PC-3 (cell line): ENCODE measurements around the gene RNF225. TPM values are rescaled to one million over a fixed set of nuclear protein-coding genes. Genes with fewer than 3 reads are reported as not detected.
A peak's percentile ranks its signal among the peaks of the same experiment; 100 is the strongest.

Experiments
- ATAC-seq: fragments of 200-7000 bp; cut with Tn5 transposase; 2 replicates; pipeline ENCODE4 v1.9.1; 2020; ENCODE audit warnings: mild to moderate bottlenecking, moderate library complexity
- BruUV-seq: library from RNA; stranded (reverse); fragments of 400-500 nt; replicated peaks from 2 replicates; lab custom pipeline; 2021; lab: Mats Ljungman, UMichigan
- CTCF ChIA-PET: fragments of 300-600 bp; sonication (Branson Sonifier 250); formaldehyde crosslinking; loops from one replicate; lab custom pipeline; 2022; ENCODE audit warnings: antibody characterized with exemption; lab: Charles Lee
- POLR2A ChIA-PET: fragments of 300-600 bp; sonication (Branson Sonifier 250); formaldehyde crosslinking; loops from one replicate; lab custom pipeline; 2022; ENCODE audit warnings: antibody characterized with exemption; ENCODE audit not compliant: unreplicated experiment; lab: Charles Lee
- DNase-seq: peaks from one replicate; pipeline ENCODE4 v3.0.0-alpha.2; 2015
- H2AFZ ChIP-seq: fragments of 300-600 bp; sonication (generic); 2 replicates; pipeline ENCODE4 v1.6.0; 2016; ENCODE audit warnings: antibody characterized with exemption, low read length
- H3F3A ChIP-seq: fragments of 300-600 bp; sonication (generic); one replicate; pipeline ENCODE4 v1.6.0; 2017; ENCODE audit warnings: antibody characterized with exemption, low read length, control low read depth, mild to moderate bottlenecking; ENCODE audit not compliant: unreplicated experiment
- H3K27ac ChIP-seq: fragments of 300-600 bp; sonication (generic); 2 replicates; pipeline ENCODE4 v1.5.1; 2016; ENCODE audit warnings: mild to moderate bottlenecking, low read length
- H3K27me3 ChIP-seq: fragments of 300-600 bp; sonication (generic); 2 replicates; pipeline ENCODE4 v1.6.1; 2016; ENCODE audit warnings: low read length, mixed read lengths
- H3K36me3 ChIP-seq: fragments of 300-600 bp; sonication (generic); 2 replicates; pipeline ENCODE4 v1.6.1; 2016; ENCODE audit warnings: low read depth, mixed run types, low read length, mixed read lengths
- H3K4me1 ChIP-seq: fragments of 300-600 bp; sonication (generic); 2 replicates; pipeline ENCODE4 v1.5.1; 2016; ENCODE audit warnings: low read length; ENCODE audit not compliant: insufficient read depth
- H3K4me2 ChIP-seq: fragments of 300-600 bp; sonication (generic); 2 replicates; pipeline ENCODE4 v1.6.0; 2016; ENCODE audit warnings: low read length
- H3K4me3 ChIP-seq: fragments of 300-600 bp; sonication (generic); 2 replicates; pipeline ENCODE4 v1.5.1; 2016; ENCODE audit warnings: mild to moderate bottlenecking, low read length, mixed read lengths
- H3K79me2 ChIP-seq: fragments of 300-600 bp; sonication (generic); 2 replicates; pipeline ENCODE4 v1.6.1; 2017; ENCODE audit warnings: low read length, mixed read lengths
- H3K9ac ChIP-seq: fragments of 300-600 bp; sonication (generic); 2 replicates; pipeline ENCODE4 v1.6.0; 2016; ENCODE audit warnings: mild to moderate bottlenecking, low read length
- H3K9me2 ChIP-seq: fragments of 300-600 bp; sonication (generic); replicated peaks from 2 replicates; pipeline ENCODE4 v1.6.1; 2016; ENCODE audit warnings: mixed run types, low read length, mixed read lengths
- H3K9me3 ChIP-seq: fragments of 300-600 bp; sonication (generic); 2 replicates; pipeline ENCODE4 v1.6.1; 2016; ENCODE audit warnings: low read length, mixed read lengths
- H4K20me1 ChIP-seq: fragments of 300-600 bp; sonication (generic); 2 replicates; pipeline ENCODE4 v1.6.1; 2016; ENCODE audit warnings: low read length, mixed read lengths
- CTCF ChIP-seq: fragments of 300-600 bp; sonication (generic); conservative IDR thresholded peaks from 2 replicates; pipeline ENCODE4 v1.5.1; 2017; ENCODE audit warnings: antibody characterized with exemption, low read depth, mild to moderate bottlenecking, low read length
- EZH2 ChIP-seq: fragments of 300-600 bp; sonication (generic); IDR thresholded peaks from one replicate; pipeline ENCODE4 v1.6.1; 2017; ENCODE audit warnings: antibody characterized with exemption, mild to moderate bottlenecking, low read length; ENCODE audit not compliant: unreplicated experiment
- EZH2phosphoT487 ChIP-seq: fragments of 300-600 bp; sonication (generic); IDR thresholded peaks from 2 replicates; pipeline ENCODE4 v1.6.1; 2018; ENCODE audit warnings: mild to moderate bottlenecking, antibody characterized with exemption, low read length, borderline replicate concordance
- intact Hi-C: fragments of 100-400 bp; cut with micrococcal nuclease; formaldehyde crosslinking; loops from 2 replicates; pipeline ENCODE4 v1.9.0; 2023
- total RNA-seq: library from RNA; depleted of rRNA; stranded (reverse); fragments of >200 nt; gene quantifications from 2 replicates; pipeline ENCODE4 v1.2.3, GENCODE V29; 2014

RNF225 gene
- total RNA-seq, 1 experiment from 2014 or later = 2.2 TPM

GRCh38 chr19:58392945-58393724 is 2.3 kb upstream of the RNF225 start:
- no peaks in the 10 kb centered on the region for H3K9me2 ChIP-seq
- intact Hi-C loops = no loop called here
- no peak overlapping the region for H2AFZ ChIP-seq
- H3K79me2 ChIP-seq = peaks cover 52% of the 10 kb centered on the region
- H3K4me1 ChIP-seq = peaks cover 36% of the 10 kb centered on the region
- no peaks in the 10 kb centered on the region for H3K9me3 ChIP-seq
- peaks cover 22% of the 10 kb centered on the region for H3F3A ChIP-seq
- peaks cover 59% of the 10 kb centered on the region for H3K36me3 ChIP-seq
- H4K20me1 ChIP-seq = peaks cover 52% of the 10 kb centered on the region
- DNase-seq (no peak), ATAC-seq (no peak)
- ChIA-PET CTCF (no interaction called here), POLR2A (no interaction called here)
- no TSS peak for BruUV-seq
- no peak overlapping the region for H3K4me3 ChIP-seq
- no peaks in the 10 kb centered on the region for H3K27me3 ChIP-seq
- H3K4me2 ChIP-seq = no peak overlapping the region
- no peak overlapping the region for H3K9ac ChIP-seq
- TF ChIP-seq EZH2 = no peak
- no peak for TF ChIP-seq CTCF
- no peak for TF ChIP-seq EZH2phosphoT487
- no peak overlapping the region for H3K27ac ChIP-seq

- DNase-seq = no peak
- Histone ChIP-seq H3K27me3 (no peaks in the 10 kb centered on the region), H3K79me2 (peaks cover 46% of the 10 kb centered on the region), H3K36me3 (peaks cover 54% of the 10 kb centered on the region), H3K9me3 (no peaks in the 10 kb centered on the region), H3F3A (peaks cover 22% of the 10 kb centered on the region), H3K27ac (no peak overlapping the region), H3K9ac (no peak overlapping the region), H4K20me1 (peaks cover 48% of the 10 kb centered on the region), H3K4me3 (no peak overlapping the region), H2AFZ (no peak overlapping the region), H3K4me1 (peaks cover 31% of the 10 kb centered on the region), H3K4me2 (no peak overlapping the region), H3K9me2 (no peaks in the 10 kb centered on the region)
- ATAC-seq = no peak
- TF ChIP-seq CTCF (no peak), EZH2phosphoT487 (no peak), EZH2 (no peak)
- intact Hi-C loops = no loop called here
- CTCF ChIA-PET = no interaction called here
- no TSS peak for BruUV-seq
- POLR2A ChIA-PET = no interaction called here
Observed at GRCh38 chr19:58393725-58394033, 1.8 kb upstream of the RNF225 start.

DNA sequence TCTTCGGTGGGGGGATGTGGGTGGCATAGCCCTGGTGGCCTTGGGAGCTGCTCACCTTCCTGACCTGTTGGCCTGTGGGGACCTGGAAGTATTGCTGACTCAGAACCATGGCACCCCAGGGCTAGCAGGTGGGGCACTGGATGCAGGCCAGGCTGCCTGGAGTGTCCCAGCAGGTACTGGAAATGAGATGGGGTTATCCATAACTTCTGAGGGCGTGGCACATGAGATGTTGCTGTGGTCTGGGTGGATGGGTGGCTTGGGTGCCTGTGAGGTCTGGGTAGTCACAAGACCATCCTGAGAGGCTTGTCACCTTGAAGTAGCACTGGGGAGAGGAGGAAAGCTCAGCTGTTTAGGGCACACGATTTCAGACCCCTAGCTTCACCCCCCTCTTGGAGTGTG is 636 bp upstream of the RNF225 start:
- no peak overlapping the region for H2AFZ ChIP-seq
- H3K9me3 ChIP-seq = no peaks in the 10 kb centered on the region
- no peak overlapping the region for H3K9ac ChIP-seq
- intact Hi-C loops = no loop called here
- ATAC-seq (peak; percentile 35), DNase-seq (peak; percentile 45)
- H3K27ac ChIP-seq = peak overlapping the region; percentile 6; the same call in 1 of the 2 replicates
- H3K9me2 ChIP-seq = no peaks in the 10 kb centered on the region
- H3F3A ChIP-seq = peaks cover 22% of the 10 kb centered on the region
- peaks cover 24% of the 10 kb centered on the region for H3K4me1 ChIP-seq
- TF ChIP-seq EZH2 = no peak
- no peak for TF ChIP-seq CTCF
- TF ChIP-seq EZH2phosphoT487 = no peak
- peaks cover 46% of the 10 kb centered on the region for H3K36me3 ChIP-seq
- ChIA-PET POLR2A (no interaction called here), CTCF (no interaction called here)
- H3K79me2 ChIP-seq = peaks cover 36% of the 10 kb centered on the region
- no peaks in the 10 kb centered on the region for H3K27me3 ChIP-seq
- peaks cover 41% of the 10 kb centered on the region for H4K20me1 ChIP-seq
- no peak overlapping the region for H3K4me3 ChIP-seq
- no TSS peak for BruUV-seq
- no peak overlapping the region for H3K4me2 ChIP-seq
